Breast epithelium (tissue), 3 donors: ENCODE results near the gene HNRNPUL1.

Source experiments
- POLR2AphosphoS5 ChIP-seq, 3 donors: sonication (generic); formaldehyde crosslinking; IDR thresholded peaks; one replicate each; pipeline ENCODE4 v1.6.1; 2017; ENCODE audit warnings: antibody characterized with exemption in 3 of 3
- TF ChIP-seq, protein P1 (sequence below), 3 donors: fragments of 450-650 bp; IDR thresholded peaks; one replicate each; pipeline ENCODE4 v1.5.1; 2016 to 2017; ENCODE audit warnings: antibody characterized with exemption in 3 of 3, mild to moderate bottlenecking in 3 of 3, moderate library complexity in 3 of 3

- TF ChIP-seq, protein P1, sequence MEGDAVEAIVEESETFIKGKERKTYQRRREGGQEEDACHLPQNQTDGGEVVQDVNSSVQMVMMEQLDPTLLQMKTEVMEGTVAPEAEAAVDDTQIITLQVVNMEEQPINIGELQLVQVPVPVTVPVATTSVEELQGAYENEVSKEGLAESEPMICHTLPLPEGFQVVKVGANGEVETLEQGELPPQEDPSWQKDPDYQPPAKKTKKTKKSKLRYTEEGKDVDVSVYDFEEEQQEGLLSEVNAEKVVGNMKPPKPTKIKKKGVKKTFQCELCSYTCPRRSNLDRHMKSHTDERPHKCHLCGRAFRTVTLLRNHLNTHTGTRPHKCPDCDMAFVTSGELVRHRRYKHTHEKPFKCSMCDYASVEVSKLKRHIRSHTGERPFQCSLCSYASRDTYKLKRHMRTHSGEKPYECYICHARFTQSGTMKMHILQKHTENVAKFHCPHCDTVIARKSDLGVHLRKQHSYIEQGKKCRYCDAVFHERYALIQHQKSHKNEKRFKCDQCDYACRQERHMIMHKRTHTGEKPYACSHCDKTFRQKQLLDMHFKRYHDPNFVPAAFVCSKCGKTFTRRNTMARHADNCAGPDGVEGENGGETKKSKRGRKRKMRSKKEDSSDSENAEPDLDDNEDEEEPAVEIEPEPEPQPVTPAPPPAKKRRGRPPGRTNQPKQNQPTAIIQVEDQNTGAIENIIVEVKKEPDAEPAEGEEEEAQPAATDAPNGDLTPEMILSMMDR (IDR thresholded peaks at IDR 0.05), result no peak
- no peak for TF ChIP-seq POLR2AphosphoS5 (IDR thresholded peaks at IDR 0.05)
These were observed 40.5 kb upstream of the HNRNPUL1 start for GRCh38 chr19:41223431-41224234.
